B cell (primary cell): ENCODE data around the gene SLC40A1. TPM values are rescaled to one million over a fixed set of nuclear protein-coding genes. Genes with fewer than 3 reads are reported as not detected.

Source experiments
- ATAC-seq: fragments of 200-7000 bp; cut with Tn5 transposase; one replicate; pipeline ENCODE4 v1.10.0; 2021; ENCODE audit warnings: low read depth, mild to moderate bottlenecking, moderate number of reproducible peaks, moderate library complexity
- CTCF ChIA-PET: fragments of 350-600 bp; sonication (Branson Sonifier 250); formaldehyde crosslinking; loops from one replicate; lab custom pipeline; 2021; ENCODE audit warnings: antibody characterized with exemption, inconsistent platforms; lab: Charles Lee
- POLR2A ChIA-PET: fragments of 350-600 bp; sonication (Branson Sonifier 250); formaldehyde crosslinking; loops from one replicate; lab custom pipeline; 2021; ENCODE audit warnings: antibody characterized with exemption; lab: Charles Lee
- DNase-seq: peaks from one replicate; pipeline ENCODE4 v3.0.0; 2013
- H2AFZ ChIP-seq: 2 replicates; pipeline ENCODE4 v1.6.1; 2012; ENCODE audit warnings: mild to moderate bottlenecking, low read depth, low read length; ENCODE audit not compliant: insufficient read depth, poor library complexity, severe bottlenecking
- H3K27ac ChIP-seq, 2 donors: 1 replicate in 1 of 2; 2 replicates in 1 of 2; pipeline ENCODE4 v1.5.1; 2012 to 2013; ENCODE audit warnings: low read length in 2 of 2, mild to moderate bottlenecking in 2 of 2, moderate library complexity in 1 of 2
- H3K27me3 ChIP-seq, 4 experiments: fragments of 200-600 bp in 1 of 4; sonication (generic) in 1 of 4; replicated peaks in 1 of 4; 1 replicate in 2 of 4; 2 replicates in 2 of 4; pipeline versions ENCODE4 v1.6.1 to v1.7.0; 2013 to 2016; ENCODE audit warnings: low read length in 3 of 4, mild to moderate bottlenecking in 2 of 4, mixed read lengths in 1 of 4, moderate library complexity in 1 of 4; ENCODE audit not compliant: insufficient read depth in 4 of 4, control insufficient read depth in 3 of 4; ENCODE audit errors: control extremely low read depth in 1 of 4
- H3K36me3 ChIP-seq, 2 experiments: replicated peaks in 1 of 2; 1 replicate in 1 of 2; 2 replicates in 1 of 2; pipeline versions ENCODE4 v1.6.1 to v1.7.1; 2013; ENCODE audit warnings: low read length in 1 of 2; ENCODE audit not compliant: insufficient read depth in 2 of 2, control insufficient read depth in 1 of 2; ENCODE audit errors: control extremely low read depth in 1 of 2, extremely low read depth in 1 of 2
- H3K4me1 ChIP-seq, 2 donors: fragments of 200-600 bp in 1 of 2; sonication (generic) in 1 of 2; 1 replicate in 1 of 2; 2 replicates in 1 of 2; pipeline versions ENCODE4 v1.5.1 to v1.6.1; 2013 to 2017; ENCODE audit warnings: low read length in 2 of 2; ENCODE audit not compliant: control insufficient read depth in 2 of 2, insufficient read depth in 2 of 2
- H3K4me2 ChIP-seq: replicated peaks from 2 replicates; pipeline ENCODE3; 2012; ENCODE audit warnings: mild to moderate bottlenecking, low read depth, low read length; ENCODE audit not compliant: poor library complexity, severe bottlenecking
- H3K4me3 ChIP-seq, 5 experiments: fragments of 200-600 bp in 1 of 5; sonication (generic) in 1 of 5; 1 replicate in 3 of 5; 2 replicates in 2 of 5; pipeline versions ENCODE4 v1.5.1 to v1.7.0; 2011 to 2016; ENCODE audit warnings: low read length in 4 of 5, mild to moderate bottlenecking in 4 of 5, low read depth in 2 of 5, control low read depth in 1 of 5, moderate library complexity in 1 of 5; ENCODE audit not compliant: insufficient read depth in 1 of 5; ENCODE audit errors: control extremely low read depth in 1 of 5, extremely low read depth in 1 of 5
- H3K79me2 ChIP-seq: fragments of 200-600 bp; sonication (generic); one replicate; pipeline ENCODE4 v1.6.0; 2016; ENCODE audit warnings: low read length; ENCODE audit not compliant: control insufficient read depth, insufficient read depth
- H3K9ac ChIP-seq: fragments of 200-600 bp; sonication (generic); 2 replicates; pipeline ENCODE4 v1.6.1; 2017; ENCODE audit warnings: mild to moderate bottlenecking, low read length, moderate library complexity
- H3K9me3 ChIP-seq, 3 donors: one replicate each; pipeline versions ENCODE4 v1.6.1 to v1.7.1; 2013; ENCODE audit warnings: low read length in 2 of 3; ENCODE audit not compliant: control insufficient read depth in 2 of 3, insufficient read depth in 1 of 3; ENCODE audit errors: control extremely low read depth in 1 of 3
- H4K20me1 ChIP-seq: 2 replicates; pipeline ENCODE4 v1.6.0; 2012; ENCODE audit warnings: mild to moderate bottlenecking, low read length; ENCODE audit not compliant: insufficient read depth, control insufficient read depth, poor library complexity, severe bottlenecking
- H3K27ac Mint-ChIP-seq: one replicate; pipeline ENCODE4 v1.8.0; 2021; ENCODE audit warnings: mixed read lengths
- H3K27me3 Mint-ChIP-seq: one replicate; pipeline ENCODE4 v1.8.0; 2021; ENCODE audit warnings: mixed read lengths
- H3K4me1 Mint-ChIP-seq: one replicate; pipeline ENCODE4 v1.8.0; 2021; ENCODE audit warnings: mixed read lengths
- H3K4me3 Mint-ChIP-seq: one replicate; pipeline ENCODE4 v1.8.0; 2021; ENCODE audit warnings: mixed read lengths
- H3K9me3 Mint-ChIP-seq: one replicate; pipeline ENCODE4 v1.8.0; 2022; ENCODE audit warnings: mixed read lengths; ENCODE audit not compliant: insufficient read depth
- EZH2 ChIP-seq: IDR thresholded peaks from 2 replicates; pipeline ENCODE4 v1.6.1; 2012; ENCODE audit warnings: borderline replicate concordance, low read depth, mild to moderate bottlenecking, moderate library complexity, low read length; ENCODE audit not compliant: insufficient read depth, poor library complexity, severe bottlenecking
- whole genome bisulfite sequencing: methylation state at CpG from one replicate; pipeline ENCODE4 v1.1.5; 2013; ENCODE audit warnings: missing lambda C conversion rate; ENCODE audit not compliant: insufficient coverage; 5-methylcytosine and 5-hydroxymethylcytosine counted together
- intact Hi-C: fragments of 100-400 bp; cut with micrococcal nuclease; formaldehyde crosslinking; loops from one replicate; pipeline ENCODE4 v1.10.0; 2022
- polyA plus RNA-seq: library from polyadenylated mRNA; depleted of rRNA; stranded (reverse); fragments of >200 nt; gene quantifications from 2 replicates; pipeline ENCODE4 v1.2.3, GENCODE V29; 2012
- total RNA-seq, 2 donors: library from RNA; stranded (reverse); fragments of 120-200 nt in 1 of 2; gene quantifications; 1 replicate in 1 of 2; 2 replicates in 1 of 2; pipeline versions ENCODE4 v1.2.3 to v1.2.4, GENCODE V29; 2013 to 2022
- TF ChIP-seq, protein P1 (sequence below): fragments of 200-600 bp; IDR thresholded peaks from one replicate; pipeline ENCODE4 v1.8.0; 2022; ENCODE audit warnings: antibody characterized with exemption, mild to moderate bottlenecking

Gene SLC40A1
- total and polyA plus RNA-seq, 2 donors (not counting 1 experiment from before 2014, with no cell fraction given), result 0.07 to 0.39 TPM

DNA sequence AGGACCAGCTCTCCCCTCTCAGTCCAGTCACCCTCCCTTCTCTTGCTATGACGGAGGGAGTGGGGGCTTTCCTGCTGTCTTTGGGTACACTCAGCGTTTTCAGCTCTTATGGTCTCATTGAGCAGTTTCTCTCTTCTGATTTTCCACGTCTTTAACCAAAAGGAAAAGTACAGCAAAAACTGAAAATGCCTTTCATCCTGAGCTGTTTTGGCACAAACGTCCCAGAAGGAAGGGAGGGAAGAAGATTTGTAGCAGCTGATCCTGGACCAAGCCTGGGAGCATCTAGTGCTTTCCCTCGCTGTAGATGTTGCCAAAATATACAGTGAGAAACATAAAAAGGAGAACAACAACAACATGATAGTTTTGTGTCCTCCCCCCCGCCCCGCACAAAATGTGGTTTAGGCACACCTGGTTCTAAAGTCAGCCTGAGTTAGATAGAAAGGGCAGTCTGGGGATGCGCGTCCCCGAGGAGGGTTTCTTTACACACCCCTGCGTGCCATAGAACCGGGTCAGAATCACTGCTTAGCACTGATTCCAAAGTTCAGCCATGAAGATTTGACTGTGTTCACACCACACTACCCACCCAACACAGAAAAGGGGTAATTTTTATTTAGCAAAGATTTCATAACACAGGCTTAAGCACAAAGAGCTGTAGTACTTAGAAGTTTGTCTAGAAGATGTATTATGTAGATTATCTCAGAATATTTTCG is 53.4 kb downstream of the SLC40A1 start:
- H3K27me3 ChIP-seq, result peaks cover 0 to 7% (median 0%) of the 10 kb centered on the region in 4 experiments
- ATAC-seq (no peak), DNase-seq (no peak)
- H3K9ac ChIP-seq, result no peak overlapping the region
- ChIA-PET CTCF (no interaction called here), POLR2A (no interaction called here)
- no peaks in the 10 kb centered on the region for H3K4me1 ChIP-seq
- 83% methylated on average over 1 of the region's 13 CpGs for WGBS
- TF ChIP-seq EZH2, result no peak
- TF ChIP-seq, protein P1, sequence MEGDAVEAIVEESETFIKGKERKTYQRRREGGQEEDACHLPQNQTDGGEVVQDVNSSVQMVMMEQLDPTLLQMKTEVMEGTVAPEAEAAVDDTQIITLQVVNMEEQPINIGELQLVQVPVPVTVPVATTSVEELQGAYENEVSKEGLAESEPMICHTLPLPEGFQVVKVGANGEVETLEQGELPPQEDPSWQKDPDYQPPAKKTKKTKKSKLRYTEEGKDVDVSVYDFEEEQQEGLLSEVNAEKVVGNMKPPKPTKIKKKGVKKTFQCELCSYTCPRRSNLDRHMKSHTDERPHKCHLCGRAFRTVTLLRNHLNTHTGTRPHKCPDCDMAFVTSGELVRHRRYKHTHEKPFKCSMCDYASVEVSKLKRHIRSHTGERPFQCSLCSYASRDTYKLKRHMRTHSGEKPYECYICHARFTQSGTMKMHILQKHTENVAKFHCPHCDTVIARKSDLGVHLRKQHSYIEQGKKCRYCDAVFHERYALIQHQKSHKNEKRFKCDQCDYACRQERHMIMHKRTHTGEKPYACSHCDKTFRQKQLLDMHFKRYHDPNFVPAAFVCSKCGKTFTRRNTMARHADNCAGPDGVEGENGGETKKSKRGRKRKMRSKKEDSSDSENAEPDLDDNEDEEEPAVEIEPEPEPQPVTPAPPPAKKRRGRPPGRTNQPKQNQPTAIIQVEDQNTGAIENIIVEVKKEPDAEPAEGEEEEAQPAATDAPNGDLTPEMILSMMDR, result no peak
- Mint-ChIP-seq H3K27me3 (peaks cover 14% of the 10 kb centered on the region), H3K27ac (no peak overlapping the region), H3K4me1 (no peaks in the 10 kb centered on the region), H3K4me3 (no peak overlapping the region), H3K9me3 (no peaks in the 10 kb centered on the region)
- no peaks in the 10 kb centered on the region for H3K9me3 ChIP-seq
- no peak overlapping the region for H3K4me2 ChIP-seq
- H3K79me2 ChIP-seq, result no peaks in the 10 kb centered on the region
- no peak overlapping the region for H3K4me3 ChIP-seq
- intact Hi-C loops, result no loop called here
- H2AFZ ChIP-seq, result no peak overlapping the region
- H3K36me3 ChIP-seq, result no peaks in the 10 kb centered on the region
- no peak overlapping the region for H3K27ac ChIP-seq
- H4K20me1 ChIP-seq, result no peaks in the 10 kb centered on the region

DNA sequence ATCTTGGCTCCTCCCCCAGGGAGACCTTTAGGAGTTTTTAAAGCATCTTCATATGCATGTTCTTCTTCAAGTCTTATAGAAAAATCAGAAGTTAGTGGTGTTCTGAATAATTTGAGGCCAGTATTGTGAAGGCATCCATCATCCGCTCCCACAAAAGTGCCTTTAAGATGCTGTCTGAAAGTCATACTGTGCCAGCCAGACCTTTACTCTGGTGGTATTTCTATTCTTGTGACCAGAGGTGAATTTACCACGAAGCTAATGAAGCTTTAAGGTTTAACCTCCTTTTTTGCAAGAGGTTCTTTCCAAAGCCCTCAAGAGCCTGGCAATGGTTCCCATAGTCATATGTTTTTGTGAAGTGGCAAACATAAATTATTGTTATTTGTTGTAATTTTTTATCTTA is 54.3 kb downstream of the SLC40A1 start:
- no peaks in the 10 kb centered on the region for H4K20me1 ChIP-seq
- WGBS, result 100% methylated on average over 1 of the region's 2 CpGs
- no peak overlapping the region for H2AFZ ChIP-seq
- ATAC-seq (no peak), DNase-seq (no peak)
- no peaks in the 10 kb centered on the region for H3K9me3 ChIP-seq
- intact Hi-C loops, result no loop called here
- H3K4me1 ChIP-seq, result no peaks in the 10 kb centered on the region
- no peak overlapping the region for H3K9ac ChIP-seq
- no peaks in the 10 kb centered on the region for H3K36me3 ChIP-seq
- peaks cover 11% of the 10 kb centered on the region for H3K27me3 Mint-ChIP-seq
- TF ChIP-seq, protein P1, result no peak
- TF ChIP-seq EZH2, result no peak
- H3K27ac Mint-ChIP-seq, result no peak overlapping the region
- H3K9me3 Mint-ChIP-seq, result no peaks in the 10 kb centered on the region
- H3K27me3 ChIP-seq, result peaks cover 0 to 7% (median 0%) of the 10 kb centered on the region in 4 experiments
- no peaks in the 10 kb centered on the region for H3K79me2 ChIP-seq
- H3K4me3 ChIP-seq, result no peak overlapping the region
- H3K4me3 Mint-ChIP-seq, result no peak overlapping the region
- H3K4me1 Mint-ChIP-seq, result no peaks in the 10 kb centered on the region
- ChIA-PET POLR2A (no interaction called here), CTCF (no interaction called here)
- H3K4me2 ChIP-seq, result no peak overlapping the region
- H3K27ac ChIP-seq, result no peak overlapping the region
